HG03064 (cell line): ENCODE results near the gene ARPP21.
"Not testable (repeated sequence)": the region's sequence is repeated elsewhere in the genome, so short reads cannot be mapped to it uniquely, and the experiment has no call there.

Experiments used
- ATAC-seq: cut with Tn5 transposase; IDR thresholded peaks from one replicate; pipeline ENCODE4 v1.9.1; 2021; ENCODE audit warnings: low read depth; ENCODE audit not compliant: unreplicated experiment

Gene ARPP21

DNA sequence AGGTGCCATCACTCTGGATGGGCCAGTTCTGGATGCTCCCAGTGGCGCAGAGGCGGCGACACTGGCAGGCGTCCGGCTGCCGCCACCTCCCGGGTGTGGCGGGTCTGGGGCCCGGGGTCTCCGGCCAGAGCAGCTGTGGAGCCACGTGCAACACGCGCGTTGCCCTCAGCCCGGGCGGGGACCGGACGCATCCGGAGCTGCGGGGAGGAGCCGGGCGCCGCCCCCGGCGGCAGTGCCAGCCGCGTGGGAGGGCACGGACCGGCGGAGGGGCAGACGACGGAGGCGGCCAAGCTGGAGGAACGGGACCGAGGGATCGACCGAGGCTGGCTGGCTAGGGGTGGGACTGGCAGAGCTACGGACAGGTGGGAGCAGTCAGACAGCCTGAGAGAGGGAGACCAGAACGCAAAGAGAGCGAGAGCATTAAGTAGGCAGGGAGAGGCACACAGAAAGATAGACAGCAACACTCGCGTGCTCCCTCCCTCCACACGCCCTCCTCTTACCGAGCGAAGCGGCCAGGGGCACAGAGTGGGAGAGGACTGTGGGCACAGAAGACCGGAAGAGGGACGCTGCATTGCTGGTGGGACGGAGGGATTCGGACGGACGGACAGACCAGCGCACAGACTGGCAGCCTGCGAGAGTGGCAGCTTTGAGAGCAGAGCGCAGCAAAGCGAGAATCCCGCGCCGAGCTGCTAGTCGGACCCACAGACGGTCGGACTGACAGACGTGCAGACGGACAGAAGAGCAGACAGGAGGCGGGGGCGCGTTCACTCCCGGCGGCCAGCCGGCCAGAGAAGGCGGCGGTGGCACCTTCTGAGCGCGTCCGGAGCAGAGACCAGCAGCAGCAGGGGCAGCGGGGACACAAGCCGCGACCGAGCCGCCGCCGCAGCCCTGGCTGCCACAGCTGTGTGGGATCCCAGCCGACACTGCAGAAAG lies at the start of gene ARPP21:
ARPP21 (plus strand) TSS at position 272 of the 933 bp plus-strand sequence. CDS start 42,227 bp downstream, outside the sequence.
- ATAC-seq: no peak

DNA sequence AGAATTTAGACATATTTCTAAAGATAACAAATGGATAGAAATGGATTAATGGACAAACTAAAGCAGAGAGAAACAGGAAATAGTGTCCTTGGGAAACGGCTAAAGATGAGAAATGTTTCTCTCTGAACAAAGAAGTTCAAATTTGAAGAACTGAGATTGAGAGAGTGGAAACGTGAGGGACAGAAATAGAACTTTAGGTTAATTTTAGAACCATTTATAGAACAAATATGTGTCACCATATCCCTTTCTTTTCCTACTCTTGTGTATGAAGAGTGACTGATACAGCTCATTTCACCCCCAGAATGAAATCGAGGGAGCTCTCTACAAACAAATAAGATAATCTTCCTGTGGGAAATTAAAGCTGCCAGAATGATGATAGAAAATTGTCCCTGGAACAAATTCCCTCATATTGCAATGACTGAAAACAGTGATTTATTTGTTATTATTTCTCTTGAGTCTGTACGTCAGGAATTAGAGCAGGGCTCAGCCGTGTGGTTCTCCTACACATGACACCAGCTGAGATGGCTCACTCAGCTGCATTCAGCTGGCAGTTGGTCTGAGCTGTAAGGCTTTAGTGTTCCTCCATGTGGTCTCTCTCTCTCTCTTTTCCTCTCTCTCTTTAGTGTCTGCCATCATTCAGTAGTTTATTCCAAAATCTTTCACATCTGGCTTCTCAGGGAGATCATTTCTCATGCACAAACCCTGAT lies 46.6 kb upstream of the ARPP21 start:
- no peak for ATAC-seq

DNA sequence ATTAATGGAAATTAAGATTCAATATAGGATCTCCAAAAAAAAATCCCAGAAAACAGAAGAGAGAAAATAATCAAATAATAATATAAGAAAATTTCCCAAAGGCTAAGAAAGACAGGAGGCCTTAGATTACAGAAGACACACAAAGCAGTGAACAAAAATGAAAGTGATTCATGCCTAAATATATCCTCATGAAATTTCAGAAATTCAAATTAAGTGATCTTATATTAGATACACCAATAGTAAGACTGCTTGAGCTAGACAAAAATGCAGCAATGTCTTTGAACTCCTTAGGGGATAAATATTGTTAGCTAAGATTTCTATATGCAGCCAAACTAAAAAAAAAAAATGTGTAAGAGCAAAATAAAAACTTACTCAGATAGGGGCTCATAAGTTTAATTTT lies 44.6 kb upstream of the ARPP21 start:
- no peak for ATAC-seq

DNA sequence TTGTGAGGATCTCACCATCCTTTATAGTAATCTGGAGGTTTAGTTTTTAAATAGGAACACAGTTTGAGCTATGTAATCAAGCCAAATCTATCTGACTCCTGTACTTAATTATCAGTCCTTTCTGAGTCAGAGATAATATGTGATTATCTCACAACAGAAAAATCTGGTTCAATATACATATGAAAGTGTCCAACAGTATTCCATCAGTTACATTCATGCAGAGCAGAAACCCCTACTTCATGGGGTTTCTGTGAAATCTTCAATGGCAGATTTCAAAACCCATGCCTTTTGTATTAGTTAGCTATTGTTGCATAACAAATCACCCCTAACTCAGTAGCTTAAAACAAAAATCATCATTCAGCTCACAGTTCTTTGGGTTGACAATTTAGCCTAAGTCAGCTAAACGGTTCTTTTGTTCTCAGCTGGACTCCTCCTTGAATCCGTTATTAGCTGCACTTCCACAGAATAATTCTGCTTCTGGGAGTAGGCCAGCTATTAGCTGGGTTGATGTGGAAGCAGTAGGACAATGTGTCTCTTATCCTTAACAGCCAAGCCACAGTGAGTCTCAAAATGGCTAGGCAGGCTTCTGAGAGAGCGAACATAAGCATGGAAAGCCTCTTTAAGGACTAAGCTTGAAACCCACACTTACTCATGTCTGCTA lies 42.9 kb upstream of the ARPP21 start:
- ATAC-seq: no peak

DNA sequence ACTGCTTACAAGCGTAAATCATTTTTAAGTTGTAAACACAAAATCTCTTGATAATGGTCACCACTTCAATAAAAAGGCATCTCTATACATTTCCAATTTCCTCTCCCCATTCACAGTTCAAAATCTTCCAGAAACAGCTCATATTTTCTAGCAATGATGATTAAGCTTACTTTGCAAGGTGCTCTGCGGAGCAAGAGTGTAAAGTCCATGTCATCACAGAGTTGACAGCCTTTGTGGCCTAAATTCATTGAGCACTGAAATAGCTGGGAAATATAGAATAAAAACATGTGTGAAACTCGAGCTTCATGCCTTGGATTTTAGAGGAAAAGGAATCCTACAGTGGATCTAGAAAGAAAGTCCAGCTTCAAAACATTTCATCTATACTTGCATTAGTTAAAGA lies 41.8 kb upstream of the ARPP21 start:
- no peak for ATAC-seq

DNA sequence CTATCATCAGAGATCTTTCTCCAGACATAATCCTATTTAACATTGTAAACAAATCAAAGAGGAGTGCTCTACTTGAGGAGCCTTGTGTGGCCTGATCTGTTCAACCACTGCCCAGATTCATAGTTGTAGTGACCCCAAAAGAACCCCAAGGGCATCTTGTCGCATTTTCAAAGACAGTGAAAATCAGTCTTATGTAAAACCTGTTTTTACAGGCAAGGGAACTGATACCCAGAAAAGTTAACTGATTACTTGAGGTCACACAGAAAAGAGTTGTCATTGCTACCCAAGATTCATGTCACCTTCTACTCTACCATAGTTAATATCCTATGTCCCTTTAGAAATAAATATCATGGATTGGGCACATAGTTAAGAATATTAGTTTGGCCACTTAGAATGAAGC lies 40.5 kb upstream of the ARPP21 start:
- ATAC-seq: no peak

DNA sequence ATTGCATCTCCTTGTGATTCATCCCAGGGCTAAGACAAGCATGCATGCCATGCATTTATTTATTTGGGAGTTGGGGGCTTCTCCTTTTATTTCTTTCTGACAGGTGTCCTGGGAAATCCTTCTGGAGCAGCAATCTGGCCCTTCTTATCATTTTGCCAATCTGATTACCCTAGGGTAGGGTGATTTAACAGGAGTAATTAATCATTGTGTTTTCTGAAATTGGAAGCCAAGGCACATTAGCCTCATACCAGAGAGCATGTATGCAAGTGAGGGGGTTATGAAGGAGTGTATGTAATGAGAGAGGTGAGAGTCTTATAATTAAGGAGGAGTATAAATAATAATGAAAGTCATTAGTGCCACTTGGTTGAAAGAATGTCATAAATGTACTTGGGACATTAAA lies 37.4 kb upstream of the ARPP21 start:
- no peak for ATAC-seq

DNA sequence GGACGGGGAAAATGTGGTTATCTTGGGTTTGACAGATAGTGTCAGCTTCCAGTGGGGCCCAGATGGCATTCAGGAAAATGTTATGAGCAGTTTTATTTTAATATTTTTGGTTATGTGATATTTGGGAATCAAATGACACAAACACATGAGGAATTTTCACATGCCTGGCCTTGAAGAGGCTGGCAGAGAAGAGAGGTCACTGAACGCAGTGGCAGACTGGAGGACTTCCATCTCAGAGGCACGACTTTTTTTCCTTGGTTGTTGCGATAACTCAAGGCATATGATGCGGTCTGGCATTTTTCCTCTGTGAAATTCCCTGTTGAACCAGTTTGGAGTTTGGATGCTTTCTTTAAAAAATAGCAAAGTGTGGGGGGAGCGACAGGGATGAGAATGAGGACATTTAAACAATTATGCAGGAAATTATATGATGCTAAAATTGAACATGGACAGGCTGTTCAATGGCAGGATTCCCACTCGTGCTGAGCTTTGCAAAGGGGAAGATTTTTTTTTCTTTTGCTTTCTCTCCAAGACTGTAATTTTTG lies 36.9 kb upstream of the ARPP21 start:
- ATAC-seq: no peak

DNA sequence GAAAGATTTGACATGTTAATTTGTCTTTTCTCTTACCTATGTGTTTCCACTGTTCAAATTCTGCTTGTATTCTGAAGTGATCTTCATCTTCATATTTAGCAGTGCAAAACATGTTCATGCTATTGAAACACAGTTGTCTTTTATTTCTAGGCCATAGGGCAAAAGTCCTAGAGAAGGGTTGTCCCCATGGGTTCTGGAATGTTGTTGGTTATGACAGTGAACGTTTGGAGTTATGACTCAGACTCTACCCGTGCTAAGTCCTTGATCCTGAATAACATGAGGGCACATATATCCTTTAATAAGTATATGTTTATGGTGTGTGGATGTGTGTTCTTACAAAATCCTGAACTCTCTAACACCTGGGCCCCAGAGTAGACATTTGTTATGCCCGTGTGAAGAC lies 23.0 kb upstream of the ARPP21 start:
- ATAC-seq: no peak

DNA sequence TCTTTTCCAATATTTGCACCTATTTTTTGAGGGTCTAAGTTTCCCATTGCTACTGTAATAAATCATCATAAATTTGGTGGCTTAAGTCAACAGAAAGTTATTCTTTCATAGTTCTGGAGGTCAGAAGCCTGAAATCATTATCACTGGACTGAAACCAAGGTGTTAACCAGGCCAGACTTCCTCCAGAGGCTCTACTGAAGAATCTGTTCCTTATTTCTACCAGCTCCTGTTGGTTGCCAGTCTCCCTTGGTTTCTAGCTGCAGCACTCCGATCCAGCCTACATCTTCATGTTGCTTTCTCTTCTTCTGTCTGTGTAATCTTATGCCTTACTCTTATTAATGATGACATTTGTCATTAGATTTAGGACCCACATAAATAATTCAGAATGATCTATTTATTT lies 22.0 kb upstream of the ARPP21 start:
- no peak for ATAC-seq

DNA sequence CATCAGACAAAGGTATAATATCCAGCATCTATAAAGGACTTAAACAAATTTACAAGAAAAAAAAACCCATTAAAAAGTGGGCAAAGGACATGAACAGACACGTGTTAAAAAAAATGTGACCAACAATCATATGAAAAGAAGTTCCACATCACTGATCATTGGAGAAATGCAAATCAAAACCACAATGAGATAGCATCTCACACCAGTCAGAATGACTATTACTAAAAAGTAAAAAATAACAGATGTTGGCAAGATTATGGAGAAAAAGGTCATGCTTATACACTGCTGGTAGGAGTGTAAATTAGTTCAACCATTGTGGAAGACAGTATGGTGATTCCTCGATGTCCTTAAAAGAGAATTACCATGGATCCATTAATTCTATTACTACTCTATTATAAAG lies 19.1 kb upstream of the ARPP21 start:
- not testable (repeated sequence) for ATAC-seq

DNA sequence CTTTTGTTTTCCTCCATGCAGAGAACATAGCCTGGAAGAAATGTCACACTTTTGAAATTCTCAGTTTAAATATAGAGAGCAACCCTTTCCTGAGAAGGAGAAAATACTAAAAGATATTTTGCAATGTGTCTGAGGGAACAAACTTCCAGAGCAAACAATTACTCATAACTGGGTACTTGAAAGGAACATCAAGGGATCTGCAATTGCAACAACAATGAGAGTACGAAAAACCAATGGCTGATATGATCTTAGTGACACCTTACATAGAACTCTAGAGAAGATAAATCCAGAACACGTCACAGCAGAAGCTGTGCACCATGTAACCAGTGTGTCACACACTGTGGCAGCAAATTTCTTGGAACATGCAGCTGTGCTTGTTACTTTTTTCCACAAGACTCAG lies 14.6 kb upstream of the ARPP21 start:
- ATAC-seq: no peak

DNA sequence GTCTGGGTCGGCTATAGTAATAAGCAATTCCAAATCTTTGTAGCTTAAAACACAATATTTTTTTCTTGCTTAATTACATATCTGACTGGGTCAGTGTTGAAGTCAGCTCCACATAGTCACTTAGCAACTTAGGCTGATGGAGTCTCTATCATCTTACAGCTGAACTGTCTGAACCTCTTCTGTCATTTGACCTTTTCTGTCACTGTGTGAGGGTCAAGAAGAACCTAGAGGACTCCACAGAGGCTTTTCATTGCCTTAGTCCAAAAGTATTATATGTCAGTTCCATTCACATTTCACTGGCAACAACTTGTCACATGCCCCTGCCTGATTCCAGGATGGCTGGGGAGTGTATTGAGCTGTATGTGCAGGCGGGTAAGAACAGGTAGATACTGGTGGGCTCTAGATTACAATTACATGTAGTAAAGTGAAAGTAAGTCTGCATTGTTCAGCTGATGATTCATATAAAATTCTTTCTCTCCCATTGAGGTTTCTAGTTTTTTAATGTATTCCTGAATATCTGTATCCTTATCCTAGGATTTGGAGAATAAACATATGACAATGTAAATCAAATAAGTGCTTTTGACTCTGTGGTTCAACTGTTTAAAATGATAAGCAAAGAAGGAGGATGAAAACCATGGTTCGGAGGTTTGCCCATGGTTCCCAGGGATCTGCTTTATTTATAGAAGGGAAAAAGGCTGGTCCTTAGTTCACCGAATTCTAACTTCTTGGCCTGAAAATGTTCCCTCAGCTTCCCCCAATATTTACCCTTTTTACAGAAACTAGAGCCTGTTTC lies 5.8 kb upstream of the ARPP21 start:
- no peak for ATAC-seq

DNA sequence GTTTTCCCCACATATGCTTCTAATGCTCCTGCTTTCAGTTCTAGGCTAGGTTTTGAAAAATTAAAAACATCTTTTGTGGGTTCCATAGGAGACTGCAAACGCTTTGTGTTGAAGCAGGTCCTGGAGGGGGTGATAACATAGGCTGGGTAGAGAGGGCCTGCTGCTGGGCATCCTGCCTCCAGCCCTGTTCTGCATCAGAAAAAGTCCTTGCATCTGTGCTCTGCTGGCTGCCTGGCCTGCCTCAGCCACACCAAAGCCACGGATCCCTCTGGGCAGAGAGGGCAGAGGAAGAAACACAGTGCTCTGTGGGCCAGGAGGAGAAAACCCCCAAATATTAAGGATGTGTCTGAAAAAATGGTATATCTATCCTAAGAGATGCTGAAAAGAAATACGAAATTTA lies 3.9 kb upstream of the ARPP21 start:
- ATAC-seq: no peak

DNA sequence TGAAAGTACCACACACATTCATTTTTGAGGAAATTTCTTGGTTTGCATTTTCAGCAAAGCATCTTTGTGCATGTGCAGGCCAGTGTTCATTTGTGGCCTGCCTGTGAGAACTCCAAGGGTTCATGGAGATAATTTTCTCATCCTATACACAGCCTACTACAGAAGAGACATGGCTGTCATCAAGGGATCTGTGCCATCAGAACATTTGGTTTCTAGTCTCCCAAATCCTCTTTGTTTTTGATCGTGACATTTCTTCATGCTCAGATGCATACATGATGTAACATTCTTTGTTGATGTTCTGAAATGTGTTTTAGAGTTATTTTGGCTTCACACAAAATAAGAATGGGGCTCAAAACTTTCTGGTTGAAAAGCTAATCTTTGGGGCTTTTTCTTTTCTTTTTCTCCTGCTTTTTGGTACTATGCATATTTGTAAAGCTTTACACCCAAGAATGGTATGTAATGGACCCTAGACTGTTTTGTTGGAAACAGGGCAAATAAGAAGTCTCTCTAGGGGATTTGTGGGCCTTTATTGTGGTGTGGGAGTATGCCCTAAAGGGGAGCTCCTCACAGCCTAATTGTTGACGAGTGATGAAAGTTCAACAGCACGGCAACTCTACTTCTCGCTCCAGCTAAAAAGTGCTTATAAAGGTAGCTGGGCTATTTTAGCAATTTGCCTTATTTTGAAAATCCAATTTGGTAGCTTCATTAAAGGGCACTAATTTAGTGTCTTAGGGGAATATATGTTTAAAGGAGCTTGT lies 3.2 kb upstream of the ARPP21 start:
- ATAC-seq: no peak

DNA sequence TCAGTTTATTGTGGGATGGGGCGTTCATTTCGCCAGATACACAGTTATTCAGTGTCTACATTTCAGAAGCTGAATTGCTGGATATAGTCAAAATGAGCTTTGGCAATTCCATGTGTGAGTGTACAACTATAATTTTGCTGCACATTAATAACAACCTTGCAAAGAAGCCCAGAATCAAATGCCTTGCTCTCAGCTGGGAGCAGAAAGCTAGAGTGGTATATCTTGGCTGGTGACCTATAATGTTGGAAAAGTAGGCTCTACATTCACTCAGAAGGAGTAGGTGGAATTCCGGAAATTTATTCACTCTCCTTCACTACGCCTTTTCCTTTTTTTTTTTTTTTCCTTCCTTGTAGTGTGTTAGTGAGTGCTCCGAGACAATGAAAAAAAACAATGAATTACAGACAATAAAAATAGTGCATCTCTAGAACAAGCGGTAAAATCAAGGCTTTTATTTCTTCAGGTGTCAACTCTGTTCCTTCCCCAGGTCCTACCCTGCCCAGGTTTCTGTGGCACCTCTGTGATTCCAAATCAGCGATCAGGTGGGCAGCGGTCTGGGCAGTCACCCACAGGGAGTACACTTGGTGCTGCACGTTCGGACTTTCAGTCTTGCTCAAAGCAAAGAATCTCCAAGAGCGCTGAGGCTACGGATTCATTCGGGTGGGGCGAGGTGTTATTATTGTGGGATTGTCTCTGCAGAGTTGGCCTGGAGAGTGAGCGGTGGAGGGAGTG lies 910 bp upstream of the ARPP21 start:
- ATAC-seq: no peak

DNA sequence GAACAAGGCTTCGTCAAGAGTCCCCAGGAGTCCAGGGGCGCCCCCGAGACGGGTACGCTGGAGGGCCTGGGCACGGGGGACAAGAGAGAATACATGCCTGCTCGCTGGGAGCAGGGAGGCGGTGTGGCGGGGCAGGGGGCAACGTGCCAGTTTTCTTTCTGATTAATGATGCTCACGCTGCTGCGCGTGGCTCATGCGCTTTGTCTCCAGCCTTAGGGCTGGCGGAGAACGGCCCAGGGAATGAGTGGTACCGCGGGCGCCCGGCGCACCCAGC lies 408 bp upstream of the ARPP21 start:
- no peak for ATAC-seq

DNA sequence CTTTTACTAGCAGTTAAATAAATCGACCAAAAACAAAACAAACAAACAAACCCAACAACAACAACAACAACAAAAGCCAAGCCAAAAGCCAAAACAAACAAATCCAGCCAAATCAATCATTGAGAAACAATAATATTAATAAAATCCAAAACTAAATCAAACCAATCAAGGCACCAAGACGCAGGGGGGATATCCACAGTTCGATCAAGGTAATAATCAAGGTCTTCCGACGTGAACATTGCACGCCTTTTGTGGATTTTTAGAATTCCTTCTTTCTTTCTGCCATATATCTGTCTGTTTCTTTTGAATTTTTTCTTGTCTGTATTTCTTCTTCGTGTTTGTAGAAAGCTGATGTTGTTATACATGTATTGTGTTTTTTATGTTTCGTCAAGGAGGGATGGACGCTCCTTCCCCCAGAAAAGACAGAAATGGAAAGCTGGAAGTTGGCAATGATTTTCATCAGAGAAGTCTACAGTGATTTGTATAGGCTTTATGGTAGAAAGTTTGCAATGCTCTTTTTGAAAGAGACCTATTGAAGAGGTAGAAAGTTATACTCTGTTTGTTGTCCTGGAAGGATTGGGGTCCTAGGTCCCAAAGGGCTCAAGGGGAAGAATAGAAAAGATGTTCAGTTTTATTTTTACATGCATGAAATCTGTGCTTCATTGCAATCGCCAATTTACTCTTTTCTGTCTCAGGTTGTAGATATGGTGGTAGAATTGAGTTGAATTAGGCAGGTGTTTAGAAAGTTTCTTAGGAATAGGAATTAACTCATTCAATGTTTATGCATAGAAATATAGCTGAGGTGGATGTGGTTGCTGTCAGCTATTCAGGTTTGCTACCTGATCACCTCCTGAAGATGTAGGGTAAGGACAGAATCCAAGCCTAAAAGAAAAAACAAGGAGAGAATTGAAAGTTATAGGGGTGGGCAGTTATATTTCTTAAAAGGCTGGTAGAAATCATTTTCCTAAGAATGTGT lies 1.2 kb downstream of the ARPP21 start:
- no peak for ATAC-seq
